Stimulated activated naive B cell treated with anti-CD40 and anti-IgM and Interleukin-4, amounts not matched to agents 10 μg/mL and 1 μg/mL and 100 μg/mL, for 72 hours (primary cell): ENCODE measurements around the gene RAB7A.

Source experiments
- ATAC-seq, 2 donors: fragments of 150-1000 bp; cut with Tn5 transposase; replicated peaks; 2 replicates each; pipeline ENCODE4 v1.10.0; 2021; ENCODE audit warnings: moderate library complexity in 1 of 2
- DNase-seq: peaks from one replicate; pipeline ENCODE4 v3.0.0; 2021
- H3K27ac Mint-ChIP-seq: one replicate; pipeline ENCODE4 v1.8.0; 2022; ENCODE audit warnings: mild to moderate bottlenecking, mixed read lengths
- H3K27me3 Mint-ChIP-seq, 2 donors: one replicate each; pipeline ENCODE4 v1.8.0; 2022; ENCODE audit warnings: mixed read lengths in 2 of 2
- H3K36me3 Mint-ChIP-seq, 2 donors: one replicate each; pipeline ENCODE4 v1.8.0; 2022; ENCODE audit warnings: mixed read lengths in 2 of 2, mild to moderate bottlenecking in 1 of 2
- H3K4me1 Mint-ChIP-seq, 2 donors: one replicate each; pipeline ENCODE4 v1.8.0; 2022; ENCODE audit warnings: mixed read lengths in 2 of 2, mild to moderate bottlenecking in 1 of 2
- H3K4me3 Mint-ChIP-seq, 2 donors: one replicate each; pipeline ENCODE4 v1.8.0; 2022; ENCODE audit warnings: mild to moderate bottlenecking in 2 of 2, mixed read lengths in 2 of 2, moderate library complexity in 1 of 2
- H3K9me3 Mint-ChIP-seq, 2 donors: one replicate each; pipeline ENCODE4 v1.8.0; 2022; ENCODE audit warnings: mixed read lengths in 2 of 2, mild to moderate bottlenecking in 1 of 2

RAB7A gene

GRCh38 chr3:128841926-128842920 is 116.2 kb downstream of the RAB7A start:
- Mint-ChIP-seq H3K4me1 (peaks cover 19 to 20% of the 10 kb centered on the region in 2 donors), H3K27me3 (no peaks in the 10 kb centered on the region), H3K9me3 (no peaks in the 10 kb centered on the region), H3K36me3 (no peaks in the 10 kb centered on the region), H3K4me3 (no peak overlapping the region), H3K27ac (peak overlapping the region; percentile 49)
- ATAC-seq (no peak), DNase-seq (no peak)

DNA sequence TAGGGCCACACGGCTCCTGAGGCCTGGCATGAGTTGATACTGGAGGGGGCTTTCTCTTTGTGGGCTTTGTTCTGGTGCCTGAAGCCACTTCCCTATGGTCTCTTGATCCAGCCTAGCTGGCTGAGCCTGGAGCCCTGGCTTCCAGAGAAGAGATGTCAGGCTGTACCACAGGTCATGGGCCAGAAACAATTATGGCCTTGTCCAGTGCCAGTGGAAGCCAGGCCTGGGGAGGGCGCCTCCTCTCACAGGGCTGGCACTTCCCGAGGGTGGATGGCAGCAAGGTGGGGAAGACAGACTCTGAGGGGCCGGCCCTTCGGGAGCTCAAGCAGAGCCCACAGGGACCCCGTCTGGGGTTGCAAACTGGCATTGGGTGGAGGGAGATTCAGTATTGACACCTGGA is 118.5 kb downstream of the RAB7A start:
- Mint-ChIP-seq H3K27me3 (no peaks in the 10 kb centered on the region), H3K27ac (no peak overlapping the region), H3K9me3 (no peaks in the 10 kb centered on the region), H3K4me1 (peaks cover 20% of the 10 kb centered on the region in 2 donors), H3K4me3 (no peak overlapping the region), H3K36me3 (no peaks in the 10 kb centered on the region)
- ATAC-seq (no peak), DNase-seq (no peak)

DNA sequence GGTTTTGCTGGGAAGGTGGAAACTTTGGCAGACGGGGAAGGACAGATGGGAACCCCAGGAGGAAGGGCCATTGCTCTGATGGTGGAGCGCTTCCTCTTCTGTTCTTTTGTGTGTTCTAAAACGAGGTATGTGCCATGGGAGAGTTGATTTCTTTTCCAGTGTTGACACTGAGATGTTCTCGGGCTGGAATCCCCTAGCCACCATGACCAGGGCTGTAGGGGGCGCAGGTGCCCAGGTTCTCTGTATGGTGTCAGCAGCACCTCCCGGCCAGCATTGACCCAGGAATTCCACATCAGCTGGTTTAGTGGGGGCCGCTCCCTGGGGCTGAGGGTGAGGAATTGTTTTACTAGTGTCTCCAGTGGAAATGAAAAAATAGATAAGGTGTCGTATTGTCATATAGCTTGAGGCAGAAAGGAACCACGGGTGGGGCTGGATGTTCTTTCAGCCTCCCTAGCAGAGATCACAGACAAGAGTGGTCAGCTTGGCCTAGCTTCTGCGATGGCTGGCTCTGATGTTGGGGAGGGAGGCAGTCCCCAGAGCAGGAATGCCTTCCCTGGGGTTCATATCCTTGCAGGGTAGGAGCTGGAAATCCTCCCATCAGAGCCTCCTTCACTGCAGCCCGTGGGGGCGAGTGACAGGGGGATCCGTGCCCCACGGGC is 119.3 kb downstream of the RAB7A start:
- Mint-ChIP-seq H3K27ac (peak overlapping the region; percentile 59), H3K4me1 (peaks cover 20% of the 10 kb centered on the region in 2 donors), H3K27me3 (no peaks in the 10 kb centered on the region), H3K36me3 (no peaks in the 10 kb centered on the region), H3K4me3 (peak overlapping the region; percentile 64 to 81), H3K9me3 (no peaks in the 10 kb centered on the region)
- no peak for DNase-seq
- no peak for ATAC-seq

DNA sequence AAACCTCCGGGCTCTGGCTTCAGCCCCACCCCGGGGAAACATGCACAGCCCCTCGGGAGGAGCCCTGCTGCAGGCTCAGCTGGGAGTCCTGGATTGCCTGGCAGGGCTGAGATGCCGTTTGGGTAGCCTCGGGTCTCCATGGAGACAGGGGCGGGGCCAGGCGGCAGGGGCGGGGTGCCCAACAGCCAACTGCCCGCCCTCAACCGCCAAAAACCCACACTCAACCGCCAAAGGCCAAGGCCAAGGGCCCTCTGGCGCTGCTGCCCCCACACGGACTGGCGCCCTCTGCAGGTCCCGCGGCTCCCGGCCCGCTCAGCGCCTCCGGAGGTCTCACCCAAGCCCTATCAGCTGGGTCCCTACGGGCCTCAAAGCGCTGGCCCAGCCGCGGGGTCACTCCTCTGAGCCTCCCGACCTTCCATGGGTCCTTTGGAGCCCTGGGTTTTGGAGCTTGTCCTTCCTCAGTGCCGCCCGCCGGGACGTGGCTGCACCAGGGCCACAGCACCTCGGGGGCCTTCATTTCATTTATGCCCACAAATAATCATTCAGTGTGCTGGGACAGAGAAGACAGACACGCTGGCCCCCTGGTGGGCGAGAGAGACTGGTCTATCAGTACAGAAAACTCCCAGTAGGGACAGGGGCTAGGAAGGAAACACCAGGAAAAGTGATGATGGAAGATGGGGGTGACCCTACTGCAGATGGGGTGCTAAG is 119.9 kb downstream of the RAB7A start:
- peak overlapping the region; percentile 80 for H3K27ac Mint-ChIP-seq
- ATAC-seq (peak; percentile 91 to 93), DNase-seq (peak; percentile 75)
- no peaks in the 10 kb centered on the region for H3K36me3 Mint-ChIP-seq
- peak overlapping the region; percentile 64 to 81 for H3K4me3 Mint-ChIP-seq
- H3K9me3 Mint-ChIP-seq = no peaks in the 10 kb centered on the region
- peaks cover 20% of the 10 kb centered on the region in 2 donors for H3K4me1 Mint-ChIP-seq
- no peaks in the 10 kb centered on the region for H3K27me3 Mint-ChIP-seq

DNA sequence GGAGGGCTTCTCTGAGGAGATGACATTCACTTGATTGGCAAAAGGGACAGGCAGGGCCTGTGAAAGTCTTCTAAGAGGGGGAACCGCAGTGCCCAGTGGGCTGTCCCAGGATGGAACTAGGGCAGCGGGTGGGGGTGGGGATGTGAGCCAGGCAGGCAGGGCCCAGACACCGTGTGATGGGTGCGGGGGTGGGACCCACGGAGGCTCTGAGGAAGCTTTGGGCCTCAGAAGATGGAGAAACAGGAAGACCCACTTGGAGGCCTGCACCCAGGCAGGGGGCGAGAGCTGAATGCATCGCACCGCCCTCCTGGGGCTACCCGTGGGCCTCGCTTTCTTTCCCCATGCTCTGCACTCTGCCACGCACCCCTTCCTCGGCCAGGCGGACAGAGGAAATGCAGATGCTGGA is 120.5 kb downstream of the RAB7A start:
- peaks cover 20% of the 10 kb centered on the region in 2 donors for H3K4me1 Mint-ChIP-seq
- H3K9me3 Mint-ChIP-seq = no peaks in the 10 kb centered on the region
- peak overlapping the region; percentile 80 for H3K27ac Mint-ChIP-seq
- no peaks in the 10 kb centered on the region for H3K27me3 Mint-ChIP-seq
- H3K36me3 Mint-ChIP-seq = no peaks in the 10 kb centered on the region
- peak; percentile 43 to 44 for ATAC-seq
- DNase-seq = no peak
- H3K4me3 Mint-ChIP-seq = peak overlapping the region; percentile 64 to 81

GRCh38 chr3:128847666-128848370 is 121.8 kb downstream of the RAB7A start:
- Mint-ChIP-seq H3K36me3 (no peaks in the 10 kb centered on the region), H3K27me3 (no peaks in the 10 kb centered on the region), H3K9me3 (no peaks in the 10 kb centered on the region), H3K27ac (no peak overlapping the region), H3K4me1 (peaks cover 20% of the 10 kb centered on the region in 2 donors), H3K4me3 (no peak overlapping the region)
- ATAC-seq = no peak
- no peak for DNase-seq

DNA sequence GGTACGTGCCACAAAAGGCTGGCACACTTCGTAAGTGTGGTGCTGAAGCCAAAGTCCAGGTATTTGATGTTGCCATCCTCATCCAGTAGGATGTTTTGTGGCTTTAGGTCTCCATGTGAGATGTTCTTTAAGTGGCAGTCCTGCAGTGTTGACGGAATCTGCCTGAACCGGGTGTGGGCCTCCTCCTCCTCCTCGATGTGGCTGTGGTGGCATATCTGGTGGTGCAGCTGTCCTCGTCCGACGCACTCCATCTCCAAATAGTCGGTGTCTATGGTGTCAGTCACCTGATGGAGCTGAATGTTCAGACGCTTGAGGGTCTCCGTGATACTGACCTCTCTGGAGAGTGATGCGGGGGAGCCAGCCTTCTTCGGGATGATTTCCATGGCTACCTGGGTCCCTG is 123.0 kb downstream of the RAB7A start:
- no peaks in the 10 kb centered on the region for H3K27me3 Mint-ChIP-seq
- no peak overlapping the region for H3K4me3 Mint-ChIP-seq
- ATAC-seq (no peak), DNase-seq (no peak)
- peaks cover 4 to 7% of the 10 kb centered on the region in 2 donors for H3K36me3 Mint-ChIP-seq
- H3K9me3 Mint-ChIP-seq = peaks cover 3% of the 10 kb centered on the region in 2 donors
- H3K4me1 Mint-ChIP-seq = peaks cover 20% of the 10 kb centered on the region in 2 donors
- no peak overlapping the region for H3K27ac Mint-ChIP-seq

GRCh38 chr3:128849911-128850455 is 124.0 kb downstream of the RAB7A start:
- peaks cover 11 to 14% of the 10 kb centered on the region in 2 donors for H3K36me3 Mint-ChIP-seq
- peaks cover 5 to 11% of the 10 kb centered on the region in 2 donors for H3K9me3 Mint-ChIP-seq
- H3K4me3 Mint-ChIP-seq = no peak overlapping the region
- no peak for DNase-seq
- peaks cover 19 to 20% of the 10 kb centered on the region in 2 donors for H3K4me1 Mint-ChIP-seq
- H3K27ac Mint-ChIP-seq = peak overlapping the region; percentile 87
- no peak for ATAC-seq
- H3K27me3 Mint-ChIP-seq = no peaks in the 10 kb centered on the region

- H3K27me3 Mint-ChIP-seq = no peaks in the 10 kb centered on the region
- ATAC-seq (no peak), DNase-seq (no peak)
- peaks cover 11 to 18% of the 10 kb centered on the region in 2 donors for H3K36me3 Mint-ChIP-seq
- peaks cover 13 to 14% of the 10 kb centered on the region in 2 donors for H3K4me1 Mint-ChIP-seq
- no peak overlapping the region for H3K27ac Mint-ChIP-seq
- peaks cover 5 to 12% of the 10 kb centered on the region in 2 donors for H3K9me3 Mint-ChIP-seq
- no peak overlapping the region for H3K4me3 Mint-ChIP-seq
Measured at GRCh38 chr3:128850544-128850943, 124.6 kb downstream of the RAB7A start.

DNA sequence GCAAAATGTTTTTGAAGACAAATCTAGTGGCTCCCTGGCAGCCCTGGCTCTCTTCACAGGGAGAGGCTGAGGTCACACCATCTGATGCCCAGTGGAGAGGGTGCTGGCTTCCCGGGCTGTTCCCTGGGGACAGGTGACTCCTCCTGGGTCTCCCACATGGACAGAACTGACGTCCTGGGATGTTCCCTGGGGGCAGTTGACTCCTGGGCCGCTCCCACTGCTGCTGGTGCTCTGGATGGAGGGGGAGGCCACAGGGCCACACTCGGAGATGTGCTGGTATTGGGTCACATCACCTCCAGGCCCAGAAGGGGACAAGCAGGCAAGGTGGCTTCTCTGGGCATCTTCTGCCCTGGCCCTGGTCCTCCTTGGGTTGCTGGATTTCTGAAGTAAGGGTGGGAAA is 125.6 kb downstream of the RAB7A start:
- ATAC-seq = no peak
- no peak for DNase-seq
- Mint-ChIP-seq H3K4me3 (no peak overlapping the region), H3K27ac (no peak overlapping the region), H3K4me1 (peaks cover 4 to 6% of the 10 kb centered on the region in 2 donors), H3K36me3 (peaks cover 11 to 20% of the 10 kb centered on the region in 2 donors), H3K9me3 (peaks cover 5 to 17% of the 10 kb centered on the region in 2 donors), H3K27me3 (no peaks in the 10 kb centered on the region)

DNA sequence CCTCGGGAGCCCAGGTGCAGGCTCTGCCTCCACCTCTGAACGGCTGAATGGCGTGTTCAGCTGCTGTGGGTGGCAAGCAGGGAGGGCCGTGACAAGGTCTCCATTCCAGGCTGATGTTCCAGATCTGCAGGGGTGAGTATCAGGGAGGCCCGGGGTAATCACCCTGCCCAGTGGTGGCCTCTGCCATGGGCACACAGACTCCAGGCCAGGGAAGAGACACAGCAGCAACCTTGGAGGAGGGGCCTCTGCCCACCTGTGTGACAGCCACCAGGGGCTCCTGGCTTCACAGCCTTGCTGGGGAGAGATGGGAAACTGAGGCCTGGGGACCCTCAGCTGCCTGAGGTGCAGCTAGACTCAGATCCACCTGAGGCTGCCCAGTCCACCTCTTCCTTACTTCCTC is 127.8 kb downstream of the RAB7A start:
- ATAC-seq (no peak), DNase-seq (no peak)
- H3K27ac Mint-ChIP-seq = no peak overlapping the region
- peaks cover 20 to 26% of the 10 kb centered on the region in 2 donors for H3K9me3 Mint-ChIP-seq
- peaks cover 19 to 36% of the 10 kb centered on the region in 2 donors for H3K36me3 Mint-ChIP-seq
- no peak overlapping the region for H3K4me3 Mint-ChIP-seq
- H3K4me1 Mint-ChIP-seq = no peaks in the 10 kb centered on the region
- H3K27me3 Mint-ChIP-seq = no peaks in the 10 kb centered on the region

- DNase-seq (no peak), ATAC-seq (no peak)
- peaks cover 23 to 42% of the 10 kb centered on the region in 2 donors for H3K36me3 Mint-ChIP-seq
- H3K27ac Mint-ChIP-seq = no peak overlapping the region
- H3K27me3 Mint-ChIP-seq = no peaks in the 10 kb centered on the region
- H3K4me3 Mint-ChIP-seq = no peak overlapping the region
- no peaks in the 10 kb centered on the region for H3K4me1 Mint-ChIP-seq
- H3K9me3 Mint-ChIP-seq = peaks cover 27 to 32% of the 10 kb centered on the region in 2 donors
Measured at GRCh38 chr3:128854475-128854874, 128.5 kb downstream of the RAB7A start.

- H3K9me3 Mint-ChIP-seq = peaks cover 34 to 38% of the 10 kb centered on the region in 2 donors
- ATAC-seq (no peak), DNase-seq (no peak)
- no peak overlapping the region for H3K4me3 Mint-ChIP-seq
- H3K27ac Mint-ChIP-seq = no peak overlapping the region
- no peaks in the 10 kb centered on the region for H3K4me1 Mint-ChIP-seq
- peaks cover 27 to 53% of the 10 kb centered on the region in 2 donors for H3K36me3 Mint-ChIP-seq
- no peaks in the 10 kb centered on the region for H3K27me3 Mint-ChIP-seq
Measured at GRCh38 chr3:128855569-128855968, 129.6 kb downstream of the RAB7A start.
